OCI-LY3 (cell line): ENCODE measurements around the gene KRTAP6-2.

ENCODE experiments used
- EZH2phosphoT487 ChIP-seq: fragments of 200-600 bp; shearing (Covaris generic); IDR thresholded peaks from 2 replicates; pipeline ENCODE4 v1.6.1; 2018; ENCODE audit warnings: antibody characterized with exemption, mixed run types, low read depth
- TF ChIP-seq, protein P1 (sequence below): fragments of 200-600, 300-600 bp; sonication (generic); IDR thresholded peaks from 2 replicates; pipeline ENCODE4 v1.5.1; 2014; ENCODE audit warnings: antibody characterized with exemption, low read length, low read depth

DNA sequence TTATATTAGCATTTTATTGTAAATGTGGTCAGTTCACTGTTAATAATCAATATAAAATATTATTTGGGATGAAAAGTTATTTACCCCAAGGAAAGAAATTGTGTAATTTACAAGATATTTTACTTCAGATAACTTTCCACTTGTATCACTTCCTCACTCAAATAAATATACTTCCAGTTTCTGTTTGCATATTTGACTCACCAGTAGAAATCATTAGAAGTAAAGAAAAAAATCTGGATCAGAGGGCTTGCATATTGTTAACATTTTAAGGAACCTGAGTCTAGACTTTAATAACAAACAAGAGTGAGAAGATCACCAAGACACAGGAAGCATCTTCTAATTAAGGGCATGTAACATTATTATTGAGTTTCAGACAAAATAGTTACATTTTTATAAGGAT, 21.4 kb upstream of the KRTAP6-2 start:
- TF ChIP-seq, protein P1, sequence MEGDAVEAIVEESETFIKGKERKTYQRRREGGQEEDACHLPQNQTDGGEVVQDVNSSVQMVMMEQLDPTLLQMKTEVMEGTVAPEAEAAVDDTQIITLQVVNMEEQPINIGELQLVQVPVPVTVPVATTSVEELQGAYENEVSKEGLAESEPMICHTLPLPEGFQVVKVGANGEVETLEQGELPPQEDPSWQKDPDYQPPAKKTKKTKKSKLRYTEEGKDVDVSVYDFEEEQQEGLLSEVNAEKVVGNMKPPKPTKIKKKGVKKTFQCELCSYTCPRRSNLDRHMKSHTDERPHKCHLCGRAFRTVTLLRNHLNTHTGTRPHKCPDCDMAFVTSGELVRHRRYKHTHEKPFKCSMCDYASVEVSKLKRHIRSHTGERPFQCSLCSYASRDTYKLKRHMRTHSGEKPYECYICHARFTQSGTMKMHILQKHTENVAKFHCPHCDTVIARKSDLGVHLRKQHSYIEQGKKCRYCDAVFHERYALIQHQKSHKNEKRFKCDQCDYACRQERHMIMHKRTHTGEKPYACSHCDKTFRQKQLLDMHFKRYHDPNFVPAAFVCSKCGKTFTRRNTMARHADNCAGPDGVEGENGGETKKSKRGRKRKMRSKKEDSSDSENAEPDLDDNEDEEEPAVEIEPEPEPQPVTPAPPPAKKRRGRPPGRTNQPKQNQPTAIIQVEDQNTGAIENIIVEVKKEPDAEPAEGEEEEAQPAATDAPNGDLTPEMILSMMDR, result no peak
- no peak for TF ChIP-seq EZH2phosphoT487
